Erythroblast (primary cell): ENCODE measurements around the gene ENO4.

Experiments used
- GATA1 ChIP-seq: IDR thresholded peaks from 2 replicates; pipeline ENCODE4 v1.6.1; 2011; ENCODE audit warnings: low read depth, mild to moderate bottlenecking, control low read depth, low read length, moderate library complexity
- POLR2A ChIP-seq: IDR thresholded peaks from 2 replicates; pipeline ENCODE4 v1.6.1; 2011; ENCODE audit warnings: mild to moderate bottlenecking, low read length

DNA sequence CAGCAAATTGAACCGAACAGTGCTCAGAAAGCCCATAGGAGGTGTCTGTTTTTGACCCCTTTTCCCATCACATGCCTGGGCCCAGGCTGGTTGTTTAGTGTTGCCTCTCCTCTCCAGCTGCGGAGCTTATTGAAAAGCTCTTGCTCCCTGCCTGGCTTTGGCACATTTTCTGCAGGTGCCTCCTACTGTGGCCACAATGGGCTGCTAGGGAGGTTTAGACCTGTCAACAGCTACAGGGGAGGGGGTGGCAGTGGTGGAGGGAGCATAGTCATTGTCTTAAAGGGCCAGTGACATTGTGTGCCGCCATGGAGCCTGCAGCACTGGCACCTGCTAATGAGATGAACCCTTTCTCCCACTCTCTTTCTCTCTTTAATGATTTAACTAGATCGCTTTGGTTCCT is 13.2 kb upstream of the ENO4 start:
- TF ChIP-seq POLR2A (no peak), GATA1 (no peak)
